HG03571 (cell line): ENCODE measurements around the gene PCAT7.
"Not testable (repeated sequence)": the region's sequence is repeated elsewhere in the genome, so short reads cannot be mapped to it uniquely, and the experiment has no call there.

Source experiments
- ATAC-seq: cut with Tn5 transposase; IDR thresholded peaks from one replicate; pipeline ENCODE4 v1.9.1; 2021; ENCODE audit not compliant: unreplicated experiment

The PCAT7 gene

DNA sequence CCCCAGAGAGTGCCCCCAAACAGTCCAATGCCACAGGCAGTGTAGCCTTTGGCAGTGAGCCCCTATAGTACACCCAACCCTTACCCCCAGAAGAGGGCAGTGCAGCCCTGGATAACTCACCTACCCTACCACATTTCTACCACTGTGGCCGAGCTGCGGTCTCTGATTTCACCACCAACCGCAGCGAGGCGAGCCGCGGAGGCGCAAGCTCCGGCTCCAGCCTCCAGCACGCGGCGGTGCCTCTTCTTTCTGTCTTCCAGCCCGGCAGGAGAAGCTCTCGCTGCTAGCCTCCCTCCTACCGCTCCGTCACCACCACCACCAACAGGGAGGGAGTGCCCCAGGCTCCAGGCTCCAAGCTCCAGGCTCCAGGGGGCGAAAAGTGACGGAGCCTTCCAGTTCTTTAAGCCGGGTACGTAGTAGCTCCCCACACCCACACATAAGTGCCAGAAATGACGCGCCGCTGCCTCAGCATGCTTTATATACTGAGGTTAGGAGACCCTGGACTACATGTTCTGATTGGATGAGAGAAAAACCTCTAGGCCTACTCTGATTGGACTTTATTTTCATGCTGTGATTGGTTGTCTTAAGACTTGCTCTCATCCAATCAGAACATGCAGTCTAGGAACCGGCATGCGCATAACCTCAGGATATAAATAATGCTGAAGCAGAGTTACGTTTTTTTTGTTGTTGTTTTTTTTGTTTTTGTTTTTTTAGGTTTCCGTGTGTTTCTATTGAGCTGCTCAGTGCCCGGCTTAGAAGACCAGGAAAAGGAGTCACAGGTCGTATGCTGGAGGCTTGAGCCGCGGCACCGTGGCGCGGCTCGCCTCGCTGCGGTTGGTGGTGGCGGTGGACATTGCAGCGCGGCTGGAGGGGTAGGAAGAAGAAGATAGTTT lies at the start of gene PCAT7:
PCAT7 (plus strand) TSS at position 645 of the 893 bp plus-strand sequence.
- no peak for ATAC-seq

DNA sequence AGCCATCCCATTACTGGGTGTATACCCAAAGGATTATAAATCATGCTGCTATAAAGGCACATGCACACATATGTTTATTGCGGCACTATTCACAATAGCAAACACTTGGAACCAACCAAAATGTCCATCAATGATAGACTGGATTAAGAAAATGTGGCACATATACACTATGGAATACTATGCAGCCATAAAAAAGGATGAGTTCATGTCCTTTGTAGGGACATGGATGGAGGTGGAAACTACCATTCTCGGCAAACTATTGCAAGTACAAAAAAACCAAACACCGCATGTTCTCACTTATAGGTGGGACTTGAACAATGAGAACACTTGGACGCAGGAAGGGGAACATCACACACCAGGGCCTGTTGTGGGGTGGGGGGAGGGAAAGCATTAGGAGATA lies 48.5 kb upstream of the PCAT7 start:
- not testable (repeated sequence) for ATAC-seq

DNA sequence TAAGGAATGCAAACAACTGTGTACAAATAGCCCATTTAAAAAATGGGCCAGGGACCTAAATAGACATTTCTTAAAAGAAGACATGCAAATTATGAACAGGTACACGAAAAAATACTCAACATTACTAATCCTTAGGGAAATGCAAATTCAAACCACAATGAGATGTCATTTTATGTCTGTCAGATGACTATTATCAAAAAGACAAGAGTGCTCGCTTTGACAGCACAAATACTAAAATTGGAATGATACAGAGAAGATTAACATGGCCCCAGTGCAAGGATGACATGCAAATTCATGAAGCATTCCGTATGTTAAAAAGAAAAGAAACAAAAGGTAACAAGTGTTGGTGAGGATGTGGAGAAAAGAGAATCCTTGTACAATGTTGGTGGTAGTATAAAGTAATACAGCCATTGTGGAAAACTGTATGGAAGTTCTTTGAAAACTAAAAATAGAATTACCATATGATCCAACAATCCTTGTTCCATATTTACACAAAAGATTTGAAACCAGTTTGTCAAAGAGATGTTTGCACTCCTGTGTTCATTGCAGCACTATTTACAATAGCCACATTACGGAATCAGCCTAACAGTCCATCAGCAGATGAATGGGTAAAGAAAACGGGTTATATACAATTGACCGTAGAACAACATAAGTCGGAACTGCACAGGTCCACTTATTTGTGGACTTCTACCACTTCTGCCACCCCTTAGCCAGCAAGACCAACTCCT lies 47.2 kb upstream of the PCAT7 start:
- ATAC-seq, result no peak

DNA sequence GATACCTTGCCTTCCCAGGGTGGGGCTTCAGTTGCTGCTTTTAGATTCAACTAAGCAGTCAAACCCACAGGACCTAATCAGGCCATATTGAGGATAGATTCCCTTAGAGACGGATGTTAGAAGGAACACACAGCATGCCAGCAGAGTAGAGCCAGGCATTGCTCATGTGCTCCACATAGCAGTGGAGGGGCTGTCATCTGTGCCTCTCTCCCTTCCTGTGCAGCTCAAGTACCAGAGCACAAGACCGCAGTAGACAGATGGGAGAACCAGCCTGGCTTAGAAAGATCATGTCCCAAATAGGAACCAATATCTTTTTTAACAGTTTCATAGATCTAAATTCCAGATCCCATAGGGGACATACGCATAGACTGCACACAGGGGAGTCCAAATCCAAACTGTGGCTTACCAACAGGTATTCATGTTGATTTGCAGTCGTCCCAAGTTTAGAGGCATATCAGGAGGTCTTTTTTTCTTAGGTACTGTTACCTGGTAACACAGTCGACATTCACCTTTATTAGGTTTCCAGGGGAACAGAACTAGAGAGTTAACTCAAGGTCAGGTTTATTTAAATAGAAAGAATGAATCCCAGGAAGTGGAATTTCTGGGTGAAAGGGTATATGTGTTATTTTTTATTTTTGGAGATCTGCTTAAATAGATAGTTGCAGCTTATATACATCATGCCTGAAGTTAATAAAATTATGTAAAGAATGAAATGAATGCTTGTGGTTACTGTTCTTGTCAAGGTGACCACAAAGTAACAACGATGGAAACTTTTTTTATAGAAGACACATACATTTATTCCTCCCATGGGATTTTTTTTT lies 43.5 kb upstream of the PCAT7 start:
- no peak for ATAC-seq

- ATAC-seq, result no peak
Measured at GRCh38 chr9:94511955-94512265, 43.0 kb upstream of the PCAT7 start.

- no peak for ATAC-seq
Measured at GRCh38 chr9:94514722-94515121, 40.2 kb upstream of the PCAT7 start.

- no peak for ATAC-seq
Measured at GRCh38 chr9:94517254-94517653, 37.6 kb upstream of the PCAT7 start.

GRCh38 chr9:94525396-94526035 lies 29.4 kb upstream of the PCAT7 start:
- no peak for ATAC-seq

- ATAC-seq, result no peak
Measured at GRCh38 chr9:94526271-94526670, 28.6 kb upstream of the PCAT7 start.

DNA sequence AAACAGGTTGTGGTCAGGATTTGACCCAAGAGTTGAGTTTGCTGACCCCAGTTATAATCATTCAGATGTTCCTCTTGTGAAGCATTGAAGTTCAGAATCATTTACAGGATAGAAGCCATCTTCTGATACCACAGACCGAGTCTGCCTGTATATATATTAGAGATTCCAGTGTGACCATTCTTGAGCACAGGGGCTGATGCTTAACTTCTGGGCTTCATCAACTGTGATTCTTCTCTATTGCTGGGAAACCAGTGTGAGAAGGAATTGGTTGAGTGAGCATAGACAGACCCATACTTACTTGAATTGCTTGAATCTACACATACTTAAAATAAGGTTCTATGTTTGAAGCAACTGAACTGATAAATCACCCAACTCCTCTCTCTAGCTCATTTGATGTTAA lies 27.9 kb upstream of the PCAT7 start:
- no peak for ATAC-seq

- no peak for ATAC-seq
Measured at GRCh38 chr9:94528886-94529285, 26.0 kb upstream of the PCAT7 start.

GRCh38 chr9:94533155-94533554 lies 21.7 kb upstream of the PCAT7 start:
- no peak for ATAC-seq

- ATAC-seq, result no peak
Measured at GRCh38 chr9:94533601-94534000, 21.3 kb upstream of the PCAT7 start.

- ATAC-seq, result no peak
Measured at GRCh38 chr9:94534901-94535300, 20.0 kb upstream of the PCAT7 start.

GRCh38 chr9:94538908-94539307 lies 16.0 kb upstream of the PCAT7 start:
- ATAC-seq, result no peak

DNA sequence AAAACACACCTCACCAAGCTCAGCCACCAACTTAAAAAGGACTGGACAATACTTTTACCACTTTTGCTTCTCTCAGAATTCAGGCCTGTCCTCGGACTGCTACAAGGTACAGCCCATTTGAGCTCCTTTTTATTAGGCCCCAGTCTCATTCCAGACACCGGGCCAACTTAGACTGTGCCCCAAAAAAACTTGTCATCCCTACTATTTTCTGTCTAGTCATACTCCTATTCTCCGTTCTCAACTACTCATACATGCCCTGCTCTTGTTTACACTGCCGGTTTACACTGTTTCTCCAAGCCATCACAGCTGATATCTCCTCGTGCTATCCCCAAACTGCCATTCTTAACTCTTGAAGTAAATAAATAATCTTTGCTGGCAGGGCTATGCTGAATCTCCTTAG lies 10.5 kb upstream of the PCAT7 start:
- not testable (repeated sequence) for ATAC-seq

GRCh38 chr9:94545940-94546339 lies 8.9 kb upstream of the PCAT7 start:
- no peak for ATAC-seq

- ATAC-seq, result no peak
Measured at GRCh38 chr9:94553029-94553938, 1.6 kb upstream of the PCAT7 start.

GRCh38 chr9:94554078-94554438 lies 825 bp upstream of the PCAT7 start:
- ATAC-seq, result no peak

GRCh38 chr9:94557376-94557775 lies 2.5 kb downstream of the PCAT7 start:
- ATAC-seq, result no peak
